Measurements from ENCODE around the gene C1orf105.
A peak's percentile ranks its signal among the peaks of the same experiment; 100 is the strongest.

Gene C1orf105

GRCh38 chr1:172455451-172455850, 35.0 kb downstream of the C1orf105 start:
- no peak for FAIRE-seq
- DNase-seq (ENCODE audit: low spot score): no peak

GRCh38 chr1:172456344-172456769, 35.9 kb downstream of the C1orf105 start:
- DNase-seq (ENCODE audit: low spot score) (no peak), FAIRE-seq (no peak)

GRCh38 chr1:172457479-172458130, 37.1 kb downstream of the C1orf105 start:
- FAIRE-seq (no peak), DNase-seq (ENCODE audit: low spot score) (no peak)

GRCh38 chr1:172460177-172460576, 39.7 kb downstream of the C1orf105 start:
- FAIRE-seq: no peak
- DNase-seq (ENCODE audit: low spot score): no peak

- no peak for FAIRE-seq
Measured at GRCh38 chr1:172460887-172461315, 40.4 kb downstream of the C1orf105 start.

GRCh38 chr1:172465617-172466016, 45.1 kb downstream of the C1orf105 start:
- FAIRE-seq: no peak
- DNase-seq (ENCODE audit: low spot score): no peak

More at GRCh38 chr1:172460887-172461315, 40.4 kb downstream of the C1orf105 start:
- no peak for DNase-seq (ENCODE audit: low spot score)

- DNase-seq (ENCODE audit: low spot score) (peak; percentile 74), FAIRE-seq (peak; percentile 84)
Measured at GRCh38 chr1:172466795-172467407, 46.4 kb downstream of the C1orf105 start.

- DNase-seq (ENCODE audit: low spot score) (peak; percentile 69), FAIRE-seq (peak; percentile 89)
Measured at GRCh38 chr1:172467446-172467845, 47.0 kb downstream of the C1orf105 start.

GRCh38 chr1:172468296-172468695, 47.8 kb downstream of the C1orf105 start:
- DNase-seq (ENCODE audit: low spot score) (no peak), FAIRE-seq (no peak)

- FAIRE-seq (no peak), DNase-seq (ENCODE audit: low spot score) (no peak)
Measured at GRCh38 chr1:172469717-172470116, 49.2 kb downstream of the C1orf105 start.

GRCh38 chr1:172470149-172470548, 49.7 kb downstream of the C1orf105 start:
- no peak for DNase-seq (ENCODE audit: low spot score)
- no peak for FAIRE-seq

GRCh38 chr1:172471666-172472065, 51.2 kb downstream of the C1orf105 start:
- DNase-seq (ENCODE audit: low spot score) (no peak), FAIRE-seq (no peak)

GRCh38 chr1:172472495-172472894, 52.0 kb downstream of the C1orf105 start:
- DNase-seq (ENCODE audit: low spot score): no peak
- FAIRE-seq: no peak

- DNase-seq (ENCODE audit: low spot score) (no peak), FAIRE-seq (no peak)
Measured at GRCh38 chr1:172473302-172473701, 52.8 kb downstream of the C1orf105 start.

GRCh38 chr1:172473842-172474241, 53.4 kb downstream of the C1orf105 start:
- DNase-seq (ENCODE audit: low spot score) (no peak), FAIRE-seq (no peak)

- FAIRE-seq (peak; percentile 83), DNase-seq (ENCODE audit: low spot score) (peak; percentile 74)
Measured at GRCh38 chr1:172476218-172476811, 55.8 kb downstream of the C1orf105 start.

- FAIRE-seq (no peak), DNase-seq (ENCODE audit: low spot score) (no peak)
Measured at GRCh38 chr1:172477216-172477615, 56.7 kb downstream of the C1orf105 start.

- DNase-seq (ENCODE audit: low spot score) (no peak), FAIRE-seq (no peak)
Measured at GRCh38 chr1:172477741-172478140, 57.3 kb downstream of the C1orf105 start.

- no peak for DNase-seq (ENCODE audit: low spot score)
- FAIRE-seq: no peak
Measured at GRCh38 chr1:172478485-172478884, 58.0 kb downstream of the C1orf105 start.

GRCh38 chr1:172480431-172480830, 59.9 kb downstream of the C1orf105 start:
- DNase-seq (ENCODE audit: low spot score): no peak
- FAIRE-seq: no peak

GRCh38 chr1:172482044-172482443, 61.6 kb downstream of the C1orf105 start:
- FAIRE-seq: no peak
- DNase-seq (ENCODE audit: low spot score): no peak

- DNase-seq (ENCODE audit: low spot score) (no peak), FAIRE-seq (no peak)
Measured at GRCh38 chr1:172483448-172483847, 63.0 kb downstream of the C1orf105 start.

- FAIRE-seq (no peak), DNase-seq (ENCODE audit: low spot score) (no peak)
Measured at GRCh38 chr1:172484252-172484651, 63.8 kb downstream of the C1orf105 start.

Data from RCC 7860 (cell line).